GM18508 (cell line): ENCODE results near the gene GLYR1.

Source experiments
- ATAC-seq: cut with Tn5 transposase; IDR thresholded peaks from one replicate; pipeline ENCODE4 v1.9.1; 2021; ENCODE audit warnings: moderate number of reproducible peaks; ENCODE audit not compliant: insufficient read depth, unreplicated experiment

GLYR1 gene

GRCh38 chr16:4855371-4855770 is 8.3 kb upstream of the GLYR1 start:
- no peak for ATAC-seq

GRCh38 chr16:4852221-4852872 is 5.3 kb upstream of the GLYR1 start:
- ATAC-seq, result no peak

DNA sequence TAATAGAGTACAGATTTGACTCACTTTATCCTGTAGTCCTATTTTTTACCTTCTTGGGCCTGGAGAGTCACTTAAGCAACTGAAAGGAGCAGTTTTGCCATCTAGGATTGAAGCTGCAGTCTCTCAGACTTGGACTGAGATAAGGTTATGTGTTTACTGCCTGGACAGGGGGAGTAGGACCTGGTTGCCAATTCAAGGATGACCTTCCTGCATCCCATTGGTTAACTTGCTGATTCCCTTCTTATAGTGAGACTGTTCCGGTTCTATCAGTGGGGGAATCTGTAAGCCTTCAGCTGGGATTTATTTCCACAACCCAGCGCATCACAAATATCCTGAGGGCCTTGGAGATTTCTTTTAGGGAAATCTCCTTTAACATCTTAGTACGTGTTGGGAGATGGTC is 3.1 kb upstream of the GLYR1 start:
- no peak for ATAC-seq

GRCh38 chr16:4847774-4848587 is 893 bp upstream of the GLYR1 start:
- ATAC-seq, result no peak

GRCh38 chr16:4846503-4846900 is 586 bp downstream of the GLYR1 start:
- no peak for ATAC-seq

- ATAC-seq, result no peak
These were observed 6.1 kb downstream of the GLYR1 start for GRCh38 chr16:4840984-4841383.

GRCh38 chr16:4839942-4840341 is 7.1 kb downstream of the GLYR1 start:
- no peak for ATAC-seq

GRCh38 chr16:4837733-4838501 is 9.2 kb downstream of the GLYR1 start:
- ATAC-seq, result no peak

DNA sequence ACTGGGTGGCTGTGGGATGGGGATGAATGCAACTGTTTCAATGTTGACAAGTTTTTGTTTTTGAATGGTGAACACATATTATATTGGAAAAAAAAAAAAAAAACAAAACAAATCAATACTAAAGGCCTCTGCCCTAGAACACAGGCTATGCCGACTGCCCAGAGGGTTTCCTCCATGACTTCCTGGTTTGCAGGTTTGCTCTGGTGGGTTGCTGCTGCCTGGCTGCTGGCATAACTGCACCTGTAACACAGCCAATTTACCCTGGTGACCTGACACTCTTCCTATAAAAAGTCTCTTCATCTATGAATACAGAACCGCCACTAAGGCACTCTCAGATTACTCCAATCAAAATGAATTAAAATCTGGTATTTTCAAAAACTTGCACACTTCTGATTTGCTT is 10.4 kb downstream of the GLYR1 start:
- ATAC-seq, result no peak

DNA sequence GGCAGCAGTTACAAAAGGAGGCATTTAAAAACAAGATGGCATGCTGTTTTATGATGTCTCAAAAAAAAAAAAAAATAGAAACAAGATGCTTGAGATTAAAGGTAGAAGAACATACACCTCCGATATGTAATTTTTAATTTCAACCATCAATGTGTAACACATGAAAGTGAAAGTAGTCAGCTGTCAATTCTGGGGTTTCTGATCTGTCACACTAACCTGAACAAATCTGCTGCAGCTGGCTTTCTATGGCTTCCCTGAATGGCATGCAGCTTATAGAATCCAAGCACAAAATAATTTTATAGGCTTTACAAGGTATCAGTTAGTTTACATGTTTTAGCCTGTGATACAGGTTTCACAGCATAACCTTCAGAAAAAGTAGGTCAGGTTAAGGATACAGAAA is 13.5 kb downstream of the GLYR1 start:
- no peak for ATAC-seq

DNA sequence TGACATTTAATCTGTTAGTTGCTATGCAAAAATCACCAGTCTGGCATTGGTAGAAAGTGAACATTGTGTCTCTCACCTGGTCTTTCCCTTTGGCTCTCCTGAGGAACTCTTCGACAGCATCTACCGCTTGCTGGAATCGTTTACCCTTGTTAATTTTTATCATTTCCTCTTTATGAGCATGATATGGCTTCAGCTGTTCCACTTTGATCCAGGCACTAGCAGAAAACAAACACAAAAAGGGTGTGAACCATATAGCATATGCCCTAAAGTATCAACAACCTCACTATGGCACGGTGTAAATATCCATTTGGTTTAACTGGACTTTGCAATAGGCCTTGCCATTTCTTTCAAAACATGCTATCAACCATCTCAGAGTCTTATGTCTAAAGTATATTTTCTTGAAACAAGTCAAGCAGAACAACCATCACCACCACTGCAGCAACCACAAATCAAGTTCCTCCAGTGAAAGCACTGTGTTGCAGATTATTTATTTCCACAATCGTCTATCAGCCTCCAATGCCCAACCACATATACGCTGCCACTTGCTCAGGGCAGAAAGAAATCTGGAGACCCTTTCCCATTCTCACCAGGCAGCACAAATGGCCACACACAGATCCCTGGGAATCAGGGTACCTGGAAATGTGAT is 14.3 kb downstream of the GLYR1 start:
- no peak for ATAC-seq

- no peak for ATAC-seq
These were observed 15.5 kb downstream of the GLYR1 start for GRCh38 chr16:4831616-4832015.

DNA sequence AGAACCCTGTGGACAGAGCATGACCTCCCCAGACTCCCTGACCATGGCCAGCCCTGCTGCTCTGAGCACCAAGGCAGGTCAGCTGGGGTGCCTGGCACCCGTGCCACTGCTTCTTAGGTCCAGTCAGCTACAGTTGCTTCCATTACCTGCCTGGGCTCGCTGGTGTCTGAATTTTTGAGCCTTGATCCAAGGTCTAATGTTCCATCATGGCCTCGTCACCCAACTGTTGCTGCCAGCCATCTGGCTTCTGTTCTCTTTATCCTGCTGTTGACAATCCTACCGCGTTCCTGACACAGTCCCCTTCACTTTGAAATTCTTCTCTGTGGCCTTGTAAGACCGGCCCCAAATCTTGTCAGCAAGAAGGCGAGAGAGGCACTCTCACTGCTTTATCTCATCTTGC is 16.7 kb downstream of the GLYR1 start:
- ATAC-seq, result no peak

GRCh38 chr16:4828567-4829321 is 18.3 kb downstream of the GLYR1 start:
- ATAC-seq, result no peak

DNA sequence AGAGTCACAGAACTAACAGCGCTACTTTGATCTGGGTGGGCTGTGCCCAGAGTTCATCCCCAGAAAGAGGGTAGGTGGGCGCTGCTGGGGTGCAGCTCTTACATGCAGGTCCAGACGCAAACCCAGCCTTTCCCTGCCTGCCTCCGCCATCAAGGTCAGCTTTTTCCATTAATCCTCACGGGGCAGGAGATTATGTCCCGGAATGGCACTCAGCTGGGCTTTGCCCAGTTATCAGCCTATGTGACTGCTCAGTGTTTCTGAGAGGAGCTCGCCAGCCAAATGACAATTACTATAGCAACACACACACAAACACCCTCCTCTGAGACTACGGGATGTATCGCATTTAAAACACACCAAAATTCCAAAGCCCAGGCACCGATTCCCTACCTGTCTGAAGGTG is 20.1 kb downstream of the GLYR1 start:
- no peak for ATAC-seq

- ATAC-seq, result no peak
These were observed 20.6 kb downstream of the GLYR1 start for GRCh38 chr16:4826526-4826925.

DNA sequence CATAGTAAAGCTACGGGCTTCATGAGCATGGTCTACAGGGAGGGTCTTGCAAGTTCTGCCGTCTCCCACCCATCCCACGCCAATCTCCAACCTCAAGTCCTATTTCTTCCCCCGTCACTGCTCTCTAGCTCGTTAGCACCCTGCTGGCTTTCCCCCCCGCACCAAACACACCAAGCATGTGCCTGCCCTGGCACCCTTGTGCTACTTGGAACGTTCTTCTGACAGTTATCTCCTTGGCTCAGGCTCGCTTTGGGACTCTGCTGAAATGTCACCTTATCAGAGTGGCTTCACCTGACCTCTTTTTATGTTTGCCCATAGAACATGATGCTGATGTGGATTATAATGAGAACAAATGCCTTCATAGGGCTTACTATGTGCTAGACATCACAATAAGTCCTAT is 21.9 kb downstream of the GLYR1 start:
- no peak for ATAC-seq

DNA sequence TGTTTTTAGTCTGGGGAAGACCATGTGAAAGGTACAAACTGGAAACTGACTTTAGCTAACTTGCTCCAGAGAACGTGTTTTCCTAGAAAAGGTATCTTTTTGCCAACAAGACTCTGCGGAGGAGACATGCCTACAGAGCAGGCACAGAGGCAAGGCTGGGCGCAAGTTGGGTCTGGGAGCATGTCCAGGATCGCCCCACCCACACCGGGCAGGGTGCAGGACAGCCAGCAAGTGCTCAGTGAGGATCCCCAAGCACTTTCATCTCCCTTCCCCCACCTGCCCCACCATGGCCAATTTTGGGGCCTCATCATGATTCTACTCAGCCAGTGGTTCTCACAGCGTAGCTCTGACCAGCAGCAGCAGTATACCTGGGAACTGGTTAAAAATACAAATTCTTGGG is 26.4 kb downstream of the GLYR1 start:
- ATAC-seq, result no peak

DNA sequence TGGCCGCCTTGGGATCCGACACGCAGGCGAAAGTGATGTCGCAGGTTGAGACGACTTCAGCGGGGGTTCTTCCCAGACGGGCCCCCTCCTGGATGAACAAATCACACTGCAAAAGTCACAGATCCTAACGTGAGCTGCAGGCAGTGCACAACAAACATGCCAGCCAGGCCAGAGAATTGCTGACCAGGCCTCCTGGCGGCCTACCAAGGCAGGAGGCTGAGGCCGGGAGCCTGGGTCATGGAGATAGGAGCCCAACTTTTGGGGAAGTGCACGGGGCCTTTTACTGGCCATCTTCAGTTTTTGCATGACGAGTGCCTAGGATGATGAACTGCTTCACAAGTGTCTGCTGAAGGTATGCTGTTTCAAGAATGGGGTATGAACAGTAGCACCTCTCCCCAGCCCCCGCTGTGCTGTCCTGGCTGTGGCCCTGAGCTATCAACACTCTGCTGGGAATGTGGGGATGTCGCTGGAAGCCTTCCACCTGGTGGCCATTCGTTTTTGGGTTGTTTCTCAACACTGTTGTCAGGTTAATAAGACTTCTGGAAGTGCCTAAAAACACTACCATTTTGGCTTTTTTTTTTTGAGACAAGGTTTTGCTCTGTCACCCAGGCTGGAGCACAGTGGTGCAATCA is 32.4 kb downstream of the GLYR1 start:
- no peak for ATAC-seq

- no peak for ATAC-seq
These were observed 33.0 kb downstream of the GLYR1 start for GRCh38 chr16:4814046-4814445.
